CD14-positive monocyte (primary cell): ENCODE data around the gene PHKA1. TPM values are rescaled to one million over a fixed set of nuclear protein-coding genes. Genes with fewer than 3 reads are reported as not detected.

ENCODE experiments used
- DNase-seq, 3 donors: peaks; one replicate each; pipeline ENCODE4 v3.0.0-alpha.2; 2011 to 2022
- H2AFZ ChIP-seq: 2 replicates; pipeline ENCODE4 v1.6.0; 2012; ENCODE audit warnings: mild to moderate bottlenecking, low read depth, low read length, inconsistent platforms; ENCODE audit not compliant: insufficient read depth, poor library complexity, severe bottlenecking
- H3K27ac ChIP-seq, 2 donors: 1 replicate in 1 of 2; 2 replicates in 1 of 2; pipeline ENCODE4 v1.5.1; 2012 to 2013; ENCODE audit warnings: low read length in 2 of 2, control low read depth in 1 of 2, inconsistent platforms in 1 of 2, low read depth in 1 of 2, mild to moderate bottlenecking in 1 of 2
- H3K27me3 ChIP-seq, 2 donors: one replicate each; pipeline versions ENCODE4 v1.6.0 to v1.6.1; 2011 to 2013; ENCODE audit warnings: low read length in 2 of 2; ENCODE audit not compliant: control insufficient read depth in 2 of 2, insufficient read depth in 2 of 2
- H3K36me3 ChIP-seq, 2 donors: replicated peaks in 1 of 2; 1 replicate in 1 of 2; 2 replicates in 1 of 2; pipeline versions ENCODE4 v1.5.1 to v1.6.1; 2012 to 2013; ENCODE audit warnings: low read length in 2 of 2, control low read depth in 1 of 2, inconsistent platforms in 1 of 2, mild to moderate bottlenecking in 1 of 2; ENCODE audit not compliant: insufficient read depth in 2 of 2, control insufficient read depth in 1 of 2
- H3K4me1 ChIP-seq, 2 donors: 1 replicate in 1 of 2; 2 replicates in 1 of 2; pipeline versions ENCODE4 v1.5.1 to v1.6.1; 2012 to 2013; ENCODE audit warnings: low read length in 2 of 2, control low read depth in 1 of 2, inconsistent platforms in 1 of 2, mild to moderate bottlenecking in 1 of 2, moderate library complexity in 1 of 2; ENCODE audit not compliant: insufficient read depth in 2 of 2, control insufficient read depth in 1 of 2
- H3K4me2 ChIP-seq: replicated peaks from 2 replicates; pipeline ENCODE3; 2012; ENCODE audit warnings: low read length, moderate library complexity, mild to moderate bottlenecking; ENCODE audit not compliant: poor library complexity, severe bottlenecking; ENCODE audit errors: extremely low read depth
- H3K4me3 ChIP-seq, 3 experiments: fragments of 200-600 bp in 1 of 3; sonication (generic) in 1 of 3; replicated peaks in 1 of 3; 1 replicate in 2 of 3; 2 replicates in 1 of 3; pipeline ENCODE4 v1.5.1; 2011 to 2013; ENCODE audit warnings: low read length in 3 of 3, mild to moderate bottlenecking in 3 of 3, control low read depth in 2 of 3, low read depth in 2 of 3, inconsistent platforms in 1 of 3, moderate library complexity in 1 of 3
- H3K79me2 ChIP-seq: 2 replicates; pipeline ENCODE4 v1.6.0; 2012; ENCODE audit warnings: mild to moderate bottlenecking, control low read depth, inconsistent platforms, low read length, moderate library complexity; ENCODE audit not compliant: insufficient read depth
- H3K9ac ChIP-seq: 2 replicates; pipeline ENCODE4 v1.6.0; 2017; ENCODE audit warnings: low read length, mild to moderate bottlenecking; ENCODE audit not compliant: insufficient read depth, poor library complexity, severe bottlenecking
- H3K9me3 ChIP-seq, 2 donors: replicated peaks in 1 of 2; 1 replicate in 1 of 2; 2 replicates in 1 of 2; pipeline versions ENCODE4 v1.5.1 to v1.6.1; 2012 to 2013; ENCODE audit warnings: low read length in 2 of 2, control low read depth in 1 of 2; ENCODE audit not compliant: control insufficient read depth in 1 of 2, insufficient read depth in 1 of 2
- H4K20me1 ChIP-seq: 2 replicates; pipeline ENCODE4 v1.6.0; 2012; ENCODE audit warnings: mild to moderate bottlenecking, low read length, control low read depth, moderate library complexity; ENCODE audit not compliant: insufficient read depth
- H3K27ac Mint-ChIP-seq, 7 donors: one replicate each; pipeline ENCODE4 v1.8.0; 2020; ENCODE audit warnings: mild to moderate bottlenecking in 7 of 7, mixed read lengths in 7 of 7, moderate library complexity in 6 of 7, inconsistent platforms in 2 of 7
- H3K27me3 Mint-ChIP-seq, 3 donors: one replicate each; pipeline ENCODE4 v1.8.0; 2021 to 2022; ENCODE audit warnings: low read depth in 3 of 3, mild to moderate bottlenecking in 3 of 3, mixed read lengths in 3 of 3, moderate library complexity in 3 of 3, inconsistent platforms in 1 of 3
- H3K36me3 Mint-ChIP-seq, 2 donors: one replicate each; pipeline ENCODE4 v1.8.0; 2020; ENCODE audit warnings: mixed read lengths in 2 of 2, inconsistent platforms in 1 of 2, mild to moderate bottlenecking in 1 of 2
- H3K4me1 Mint-ChIP-seq: one replicate; pipeline ENCODE4 v1.8.0; 2020; ENCODE audit warnings: mild to moderate bottlenecking, mixed read lengths
- H3K4me3 Mint-ChIP-seq, 2 donors: one replicate each; pipeline ENCODE4 v1.8.0; 2020; ENCODE audit warnings: mild to moderate bottlenecking in 2 of 2, mixed read lengths in 2 of 2, moderate library complexity in 1 of 2
- H3K9me3 Mint-ChIP-seq, 7 donors: one replicate each; pipeline ENCODE4 v1.8.0; 2020 to 2022; ENCODE audit warnings: mixed read lengths in 7 of 7, mild to moderate bottlenecking in 6 of 7, moderate library complexity in 6 of 7, inconsistent platforms in 2 of 7
- WGBS: methylation state at CpG from one replicate; pipeline ENCODE4 v1.1.5; 2013; ENCODE audit warnings: missing lambda C conversion rate; ENCODE audit not compliant: insufficient coverage; 5-methylcytosine and 5-hydroxymethylcytosine counted together
- intact Hi-C, 2 donors: fragments of 100-400 bp; cut with micrococcal nuclease; formaldehyde crosslinking; loops; one replicate each; pipeline versions ENCODE4 v1.15.0 to v1.15.1; 2023
- polyA plus RNA-seq, 3 donors: library from polyadenylated mRNA; depleted of rRNA in 1 of 3; unstranded in 2 of 3; stranded (reverse) in 1 of 3; fragments of 300-500 nt in 2 of 3; fragments of >200 nt in 1 of 3; fragmentation: Illumina TruSeq in 2 of 3; gene quantifications; 1 replicate in 2 of 3; 2 replicates in 1 of 3; pipeline ENCODE4 v1.2.3, GENCODE V29; 2012 to 2021
- TF ChIP-seq, protein P1 (sequence below): fragments of 200-600 bp; IDR thresholded peaks from one replicate; pipeline ENCODE4 v1.8.0; 2022; ENCODE audit warnings: antibody characterized with exemption, mild to moderate bottlenecking

PHKA1 gene
- polyA plus RNA-seq, 3 donors, result 0.01 TPM; not detected in 2

GRCh38 chrX:72715546-72715945 lies 1.4 kb upstream of the PHKA1 start:
- Mint-ChIP-seq H3K4me1 (peaks cover 12% of the 10 kb centered on the region), H3K27me3 (peaks cover 8 to 16% (median 10%) of the 10 kb centered on the region in 3 donors), H3K4me3 (no peak overlapping the region), H3K27ac (no peak overlapping the region), H3K9me3 (peaks cover 0 to 7% (median 2%) of the 10 kb centered on the region in 7 donors), H3K36me3 (no peaks in the 10 kb centered on the region)
- no peaks in the 10 kb centered on the region for H4K20me1 ChIP-seq
- TF ChIP-seq, protein P1, sequence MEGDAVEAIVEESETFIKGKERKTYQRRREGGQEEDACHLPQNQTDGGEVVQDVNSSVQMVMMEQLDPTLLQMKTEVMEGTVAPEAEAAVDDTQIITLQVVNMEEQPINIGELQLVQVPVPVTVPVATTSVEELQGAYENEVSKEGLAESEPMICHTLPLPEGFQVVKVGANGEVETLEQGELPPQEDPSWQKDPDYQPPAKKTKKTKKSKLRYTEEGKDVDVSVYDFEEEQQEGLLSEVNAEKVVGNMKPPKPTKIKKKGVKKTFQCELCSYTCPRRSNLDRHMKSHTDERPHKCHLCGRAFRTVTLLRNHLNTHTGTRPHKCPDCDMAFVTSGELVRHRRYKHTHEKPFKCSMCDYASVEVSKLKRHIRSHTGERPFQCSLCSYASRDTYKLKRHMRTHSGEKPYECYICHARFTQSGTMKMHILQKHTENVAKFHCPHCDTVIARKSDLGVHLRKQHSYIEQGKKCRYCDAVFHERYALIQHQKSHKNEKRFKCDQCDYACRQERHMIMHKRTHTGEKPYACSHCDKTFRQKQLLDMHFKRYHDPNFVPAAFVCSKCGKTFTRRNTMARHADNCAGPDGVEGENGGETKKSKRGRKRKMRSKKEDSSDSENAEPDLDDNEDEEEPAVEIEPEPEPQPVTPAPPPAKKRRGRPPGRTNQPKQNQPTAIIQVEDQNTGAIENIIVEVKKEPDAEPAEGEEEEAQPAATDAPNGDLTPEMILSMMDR, result no peak
- no peak overlapping the region for H2AFZ ChIP-seq
- H3K9ac ChIP-seq, result no peak overlapping the region
- H3K27ac ChIP-seq, result no peak overlapping the region
- intact Hi-C loops, result no loop called here
- no peak overlapping the region for H3K4me3 ChIP-seq
- H3K36me3 ChIP-seq, result no peaks in the 10 kb centered on the region
- 96% methylated on average over 4 of the region's 12 CpGs for WGBS
- H3K4me2 ChIP-seq, result no peak overlapping the region
- H3K4me1 ChIP-seq, result peaks cover 0 to 2% of the 10 kb centered on the region in 2 donors
- no peaks in the 10 kb centered on the region for H3K79me2 ChIP-seq
- DNase-seq, result no peak
- no peaks in the 10 kb centered on the region for H3K27me3 ChIP-seq
- no peaks in the 10 kb centered on the region for H3K9me3 ChIP-seq

DNA sequence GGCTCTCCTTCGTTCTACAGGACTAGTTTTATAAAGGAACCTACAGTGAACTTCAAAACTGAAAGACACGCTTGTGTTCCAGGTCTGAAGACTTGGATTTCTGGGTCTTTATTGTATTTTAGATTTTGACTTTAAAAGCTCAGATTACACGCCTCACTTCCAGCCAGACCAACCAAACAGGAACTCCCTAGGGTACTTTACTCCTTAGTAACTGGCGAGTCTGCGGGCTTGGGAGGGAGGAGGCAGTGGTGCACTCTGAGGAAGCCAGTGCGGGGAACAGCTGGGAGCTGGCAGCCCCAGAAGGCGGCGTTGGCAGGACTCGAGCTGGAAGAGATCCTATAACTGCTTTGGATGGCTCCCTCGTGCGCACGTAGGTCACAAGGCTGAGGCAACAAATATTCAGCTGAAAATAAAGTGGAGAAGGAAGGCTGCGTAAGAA lies 391 bp upstream of the PHKA1 start:
- DNase-seq, result peak in 1 of 3 donors; percentile 1
- H4K20me1 ChIP-seq, result no peaks in the 10 kb centered on the region
- no peaks in the 10 kb centered on the region for H3K9me3 ChIP-seq
- peak overlapping the region; percentile 27 to 69 (median 29) for H3K4me3 ChIP-seq
- H3K4me3 Mint-ChIP-seq, result peak overlapping the region; percentile 72 to 88
- no peaks in the 10 kb centered on the region for H3K36me3 Mint-ChIP-seq
- peak overlapping the region; percentile 32 for H3K9ac ChIP-seq
- H3K4me1 Mint-ChIP-seq, result peaks cover 12% of the 10 kb centered on the region
- peaks cover 8 to 16% (median 10%) of the 10 kb centered on the region in 3 donors for H3K27me3 Mint-ChIP-seq
- WGBS, result 6% methylated on average over 7 of the region's 13 CpGs
- H3K27ac ChIP-seq, result no peak overlapping the region
- H3K27ac Mint-ChIP-seq, result no peak overlapping the region
- peaks cover 0 to 7% (median 2%) of the 10 kb centered on the region in 7 donors for H3K9me3 Mint-ChIP-seq
- peak overlapping the region; percentile 73 for H3K4me2 ChIP-seq
- peaks cover 0 to 2% of the 10 kb centered on the region in 2 donors for H3K4me1 ChIP-seq
- H3K36me3 ChIP-seq, result no peaks in the 10 kb centered on the region
- peak overlapping the region; percentile 68 for H2AFZ ChIP-seq
- H3K79me2 ChIP-seq, result no peaks in the 10 kb centered on the region
- intact Hi-C loops, result no loop called here
- TF ChIP-seq, protein P1, result no peak
- no peaks in the 10 kb centered on the region for H3K27me3 ChIP-seq
